ENCODE data around the gene TNFAIP8L1. TPM values are rescaled to one million over a fixed set of nuclear protein-coding genes. Genes with fewer than 3 reads are reported as not detected.
A peak's percentile ranks its signal among the peaks of the same experiment; 100 is the strongest.

Gene TNFAIP8L1
- total and polyA plus RNA-seq, 2 of the 8 experiments (the other 6 are each of a cell fraction or from before 2014, with no cell fraction given), result 3.2 to 6.1 TPM

- no peak overlapping the region for H4K91ac ChIP-seq (replicated peaks; ENCODE audit: insufficient read length, low read length)
- no peaks in the 10 kb centered on the region; a peak in 1 of 7 replicates for H3K27me3 ChIP-seq (replicated peaks in 1 of 4; ENCODE audit: control insufficient read depth in 3 of 4, extremely low read depth in 1 of 4, insufficient read depth in 3 of 4, low read length in 3 of 4)
- H2BK15ac ChIP-seq (ENCODE audit: low read length), result 0 out of 2 replicates have a peak overlapping the region, but pooled peaks have one; percentile 61
- no peak overlapping the region for H4K8ac ChIP-seq (ENCODE audit: extremely low read depth, insufficient read depth, low read length)
- H3K4me1 ChIP-seq (replicated peaks in 1 of 4; ENCODE audit: control insufficient read depth in 3 of 4, insufficient read depth in 4 of 4, low read length in 3 of 4), result peaks cover 0 to 5% (median 3%) of the 10 kb centered on the region in 4 experiments; a peak in 3 of 7 replicates
- H2AK5ac ChIP-seq (ENCODE audit: low read depth, low read length), result no peak overlapping the region
- no peak overlapping the region for H2AFZ ChIP-seq (ENCODE audit: low read length)
- H4K20me1 ChIP-seq (replicated peaks in 1 of 2; ENCODE audit: control insufficient read depth in 1 of 2, insufficient read depth in 2 of 2, low read length in 2 of 2), result peaks cover 0 to 3% of the 10 kb centered on the region in 2 experiments
- no peak overlapping the region for H3K4me2 ChIP-seq (ENCODE audit: insufficient read depth in 1 of 2, low read depth in 2 of 2, low read length in 2 of 2)
- FAIRE-seq (no peak), DNase-seq (ENCODE audit: low read depth in 1 of 2, low spot score in 2 of 2) (no peak)
- H2BK20ac ChIP-seq (ENCODE audit: low read length), result no peak overlapping the region
- no peak overlapping the region for H3K23ac ChIP-seq (ENCODE audit: insufficient read length)
- H3K79me1 ChIP-seq (ENCODE audit: low read depth, low read length), result peaks cover 6% of the 10 kb centered on the region; the same call in 1 of the 2 replicates
- TF ChIP-seq POLR2AphosphoS5 (IDR thresholded peaks at IDR 0.05; ENCODE audit: low read depth, low read length), result no peak
- TF ChIP-seq POU5F1 (IDR thresholded peaks at IDR 0.05; ENCODE audit: low read depth, low read length), result no peak
- TF ChIP-seq EGR1 (IDR thresholded peaks at IDR 0.05; ENCODE audit: borderline replicate concordance, low read depth, low read length), result no peak
- TF ChIP-seq HDAC6 (IDR thresholded peaks at IDR 0.05; ENCODE audit: low read depth, low read length), result no peak
- TF ChIP-seq YY1 (IDR thresholded peaks at IDR 0.05; ENCODE audit: low read depth, low read length), result no peak
- no peak for TF ChIP-seq CHD2 (IDR thresholded peaks at IDR 0.05; ENCODE audit: low read length)
- TF ChIP-seq, protein P1, sequence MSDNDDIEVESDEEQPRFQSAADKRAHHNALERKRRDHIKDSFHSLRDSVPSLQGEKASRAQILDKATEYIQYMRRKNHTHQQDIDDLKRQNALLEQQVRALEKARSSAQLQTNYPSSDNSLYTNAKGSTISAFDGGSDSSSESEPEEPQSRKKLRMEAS (IDR thresholded peaks at IDR 0.05), result no peak
- H3K4me3 ChIP-seq (ENCODE audit: extremely low read depth in 1 of 4, insufficient read depth in 2 of 4, low read depth in 3 of 4, low read length in 4 of 4), result no peak overlapping the region
- H2BK5ac ChIP-seq (ENCODE audit: low read depth, low read length), result no peak overlapping the region
- 0 out of 2 replicates have a peak overlapping the region, but pooled peaks have one; percentile 50 for H2BK12ac ChIP-seq (ENCODE audit: low read depth, low read length)
- H3K23me2 ChIP-seq (ENCODE audit: low read depth, low read length), result peaks cover 7% of the 10 kb centered on the region; the same call in 1 of the 2 replicates
- no peak overlapping the region for H3K14ac ChIP-seq (ENCODE audit: insufficient read length)
- ChIA-PET CTCF (ENCODE audit: partially characterized antibody) (interaction anchor here (1.6 kb wide), 1 partner anchor 10 kb away, joined by 6 read pairs; no protein-coding TSS in a partner anchor), POLR2A (ENCODE audit: partially characterized antibody) (interaction anchor here (1.3 kb wide), 1 partner anchor 10 kb away, joined by 4 read pairs; no protein-coding TSS in a partner anchor)
- WGBS, 2 experiments (ENCODE audit: extremely low coverage in 1 of 2, insufficient coverage in 1 of 2, insufficient read length in 1 of 2, insufficient replicate concordance in 2 of 2, low coverage in 1 of 2, low lambda C conversion rate in 2 of 2, missing lambda C conversion rate in 1 of 2), result 100% methylated on average over 2 of the region's 6 CpGs; no CpG with 5 or more reads in 1 of the 2 experiments
- H3K56ac ChIP-seq (replicated peaks; ENCODE audit: insufficient read length, low read depth, low read length), result no peak overlapping the region
- H3K4ac ChIP-seq (replicated peaks; ENCODE audit: insufficient read length, low read depth, low read length), result no peak overlapping the region
- H3K18ac ChIP-seq (ENCODE audit: extremely low read depth, low read length), result no peak overlapping the region
- H3K9ac ChIP-seq (replicated peaks in 1 of 4; ENCODE audit: extremely low read depth in 1 of 4, low read depth in 3 of 4, low read length in 3 of 4), result no peak overlapping the region
- H3K27ac ChIP-seq (ENCODE audit: low read depth, low read length), result no peak overlapping the region
- H3K79me2 ChIP-seq (ENCODE audit: control insufficient read depth in 1 of 2, insufficient read depth in 2 of 2, low read length in 2 of 2), result no peaks in the 10 kb centered on the region
- H4K5ac ChIP-seq (ENCODE audit: insufficient read length, low read depth, low read length), result no peak overlapping the region
- no peak overlapping the region for H2BK120ac ChIP-seq (replicated peaks; ENCODE audit: low read depth, low read length)
- no peaks in the 10 kb centered on the region for H3K36me3 ChIP-seq (ENCODE audit: control insufficient read depth in 2 of 4, insufficient read depth in 4 of 4, low read length in 3 of 4)
- no peaks in the 10 kb centered on the region for H3K9me3 ChIP-seq (ENCODE audit: insufficient read depth in 2 of 2, low read depth in 1 of 2, low read length in 1 of 2)
Measured at GRCh38 chr19:4642625-4643024, 3.3 kb downstream of the TNFAIP8L1 start.
